Measurements from ENCODE around the gene SIGLEC7.

DNA sequence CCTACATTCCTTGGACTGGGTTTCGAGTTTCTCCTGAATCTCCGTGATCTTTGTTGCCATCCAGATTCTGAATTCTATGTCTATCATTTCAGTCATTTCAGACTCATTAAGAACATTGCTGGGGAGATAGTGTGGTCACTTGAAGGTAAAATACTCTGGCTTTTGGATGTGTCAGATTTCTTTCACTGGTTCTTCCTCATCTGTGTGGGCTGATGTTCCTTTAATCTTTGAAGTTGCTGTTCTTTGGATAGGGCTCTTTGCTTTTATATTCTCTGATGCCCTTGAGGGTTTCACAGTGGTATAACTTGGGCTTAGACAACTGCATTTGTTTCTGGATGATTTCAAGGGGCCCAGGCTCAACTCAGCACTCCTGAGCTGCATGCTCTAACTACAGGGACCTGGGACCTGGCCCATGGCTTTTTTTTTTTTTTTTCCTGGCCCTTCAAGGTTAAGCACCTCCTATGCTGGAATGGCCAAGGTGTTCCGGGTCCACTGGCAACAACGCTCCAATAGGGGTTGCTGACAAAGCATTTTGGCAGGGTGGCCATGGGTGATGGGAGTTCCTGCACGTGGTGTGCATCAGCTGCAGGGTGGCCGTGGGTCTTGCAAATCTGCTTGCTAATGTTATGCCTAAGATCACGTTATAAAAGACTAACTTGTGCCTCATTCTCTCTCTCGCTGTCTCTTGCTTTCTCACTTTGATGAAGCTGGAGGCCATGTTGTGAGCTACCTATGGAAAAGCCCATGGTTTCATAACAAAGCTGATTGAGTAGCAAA is 5.9 kb upstream of the SIGLEC7 start:
- TF ChIP-seq, protein P1, sequence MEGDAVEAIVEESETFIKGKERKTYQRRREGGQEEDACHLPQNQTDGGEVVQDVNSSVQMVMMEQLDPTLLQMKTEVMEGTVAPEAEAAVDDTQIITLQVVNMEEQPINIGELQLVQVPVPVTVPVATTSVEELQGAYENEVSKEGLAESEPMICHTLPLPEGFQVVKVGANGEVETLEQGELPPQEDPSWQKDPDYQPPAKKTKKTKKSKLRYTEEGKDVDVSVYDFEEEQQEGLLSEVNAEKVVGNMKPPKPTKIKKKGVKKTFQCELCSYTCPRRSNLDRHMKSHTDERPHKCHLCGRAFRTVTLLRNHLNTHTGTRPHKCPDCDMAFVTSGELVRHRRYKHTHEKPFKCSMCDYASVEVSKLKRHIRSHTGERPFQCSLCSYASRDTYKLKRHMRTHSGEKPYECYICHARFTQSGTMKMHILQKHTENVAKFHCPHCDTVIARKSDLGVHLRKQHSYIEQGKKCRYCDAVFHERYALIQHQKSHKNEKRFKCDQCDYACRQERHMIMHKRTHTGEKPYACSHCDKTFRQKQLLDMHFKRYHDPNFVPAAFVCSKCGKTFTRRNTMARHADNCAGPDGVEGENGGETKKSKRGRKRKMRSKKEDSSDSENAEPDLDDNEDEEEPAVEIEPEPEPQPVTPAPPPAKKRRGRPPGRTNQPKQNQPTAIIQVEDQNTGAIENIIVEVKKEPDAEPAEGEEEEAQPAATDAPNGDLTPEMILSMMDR (IDR thresholded peaks at IDR 0.05; ENCODE audit: low read length), result no peak
- no peak for TF ChIP-seq EZH2 (IDR thresholded peaks at IDR 0.05; ENCODE audit: borderline replicate concordance, low read length)

Measured in OCI-LY1 (cell line).